IMR-90 (cell line): ENCODE data around the gene FGF21. TPM values are rescaled to one million over a fixed set of nuclear protein-coding genes. Genes with fewer than 3 reads are reported as not detected.

Experiments used
- ATAC-seq: fragments of 200-7000 bp; cut with Tn5 transposase; 2 replicates; pipeline ENCODE4 v1.9.1; 2020; ENCODE audit warnings: low read depth, mild to moderate bottlenecking, moderate library complexity
- BruUV-seq: library from RNA; stranded (reverse); fragments of 400-500 nt; replicated peaks from 2 replicates; lab custom pipeline; 2021; lab: Mats Ljungman, UMichigan
- CTCF ChIA-PET: fragments of 300-600 bp; formaldehyde crosslinking; extraction: SDS; loops from one replicate; lab custom pipeline; 2021; ENCODE audit warnings: antibody characterized with exemption; lab: Yijun Ruan, JAX
- POLR2A ChIA-PET: fragments of 300-600 bp; sonication (Branson Sonifier 250); formaldehyde crosslinking; loops from one replicate; lab custom pipeline; 2022; ENCODE audit warnings: antibody characterized with exemption; ENCODE audit not compliant: unreplicated experiment; lab: Charles Lee
- DNase-seq: peaks from one replicate; pipeline ENCODE4 v3.0.0; 2013
- H2AFZ ChIP-seq: replicated peaks from 2 replicates; pipeline ENCODE3; 2013; ENCODE audit warnings: low read length, mild to moderate bottlenecking; ENCODE audit not compliant: poor library complexity
- H2AK5ac ChIP-seq: 2 replicates; pipeline ENCODE4 v1.6.1; 2013; ENCODE audit warnings: low read depth, low read length, inconsistent platforms
- H2AK9ac ChIP-seq: replicated peaks from 2 replicates; pipeline ENCODE3; 2013; ENCODE audit warnings: mild to moderate bottlenecking, low read depth, low read length, moderate library complexity; ENCODE audit not compliant: poor library complexity
- H2BK120ac ChIP-seq: 2 replicates; pipeline ENCODE4 v1.6.1; 2013; ENCODE audit warnings: low read depth, low read length, inconsistent platforms
- H2BK15ac ChIP-seq: 3 replicates; pipeline ENCODE4 v1.6.1; 2013; ENCODE audit warnings: low read depth, low read length, inconsistent platforms
- H2BK20ac ChIP-seq: 2 replicates; pipeline ENCODE4 v1.6.1; 2013; ENCODE audit warnings: low read depth, mild to moderate bottlenecking, inconsistent platforms, low read length, moderate library complexity
- H2BK5ac ChIP-seq: 2 replicates; pipeline ENCODE4 v1.6.1; 2013; ENCODE audit warnings: mild to moderate bottlenecking, low read depth, low read length, inconsistent platforms; ENCODE audit not compliant: poor library complexity, severe bottlenecking
- H3K14ac ChIP-seq: replicated peaks from 2 replicates; pipeline ENCODE4 v1.6.1; 2013; ENCODE audit warnings: low read depth, low read length, inconsistent platforms
- H3K18ac ChIP-seq: 2 replicates; pipeline ENCODE4 v1.6.1; 2013; ENCODE audit warnings: low read depth, low read length, control low read depth
- H3K23ac ChIP-seq: 2 replicates; pipeline ENCODE4 v1.6.1; 2013; ENCODE audit warnings: low read depth, low read length, inconsistent platforms
- H3K27ac ChIP-seq: 2 replicates; pipeline ENCODE4 v1.5.1; 2013; ENCODE audit warnings: mild to moderate bottlenecking, control low read depth, low read length; ENCODE audit not compliant: insufficient read depth
- H3K27me3 ChIP-seq: 2 replicates; pipeline ENCODE4 v1.6.1; 2013; ENCODE audit warnings: low read length; ENCODE audit not compliant: control insufficient read depth, insufficient read depth
- H3K36me3 ChIP-seq: 2 replicates; pipeline ENCODE4 v1.6.1; 2013; ENCODE audit warnings: low read length, mixed read lengths; ENCODE audit not compliant: control insufficient read depth, insufficient read depth
- H3K4ac ChIP-seq: 2 replicates; pipeline ENCODE4 v1.6.1; 2013; ENCODE audit warnings: low read depth, low read length, inconsistent platforms
- H3K4me1 ChIP-seq: 2 replicates; pipeline ENCODE4 v1.6.1; 2013; ENCODE audit warnings: low read length, mixed read lengths; ENCODE audit not compliant: control insufficient read depth, insufficient read depth
- H3K4me2 ChIP-seq: 2 replicates; pipeline ENCODE4 v1.6.1; 2013; ENCODE audit warnings: low read depth, mild to moderate bottlenecking, control low read depth, low read length, moderate library complexity
- H3K4me3 ChIP-seq: 2 replicates; pipeline ENCODE4 v1.5.1; 2013; ENCODE audit warnings: low read depth, mild to moderate bottlenecking, control low read depth, low read length, moderate library complexity; ENCODE audit not compliant: insufficient read depth
- H3K56ac ChIP-seq: 2 replicates; pipeline ENCODE4 v1.6.1; 2013; ENCODE audit warnings: low read length, inconsistent platforms; ENCODE audit not compliant: insufficient read depth; ENCODE audit errors: extremely low read depth
- H3K79me1 ChIP-seq, 2 experiments: 2 replicates each; pipeline ENCODE4 v1.6.1; 2013; ENCODE audit warnings: low read length in 2 of 2, inconsistent platforms in 1 of 2, low read depth in 1 of 2
- H3K9ac ChIP-seq: 2 replicates; pipeline ENCODE4 v1.6.1; 2013; ENCODE audit warnings: low read depth, low read length, control low read depth
- H3K9me1 ChIP-seq: 2 replicates; pipeline ENCODE4 v1.6.1; 2013; ENCODE audit warnings: low read length, inconsistent platforms; ENCODE audit not compliant: insufficient read depth
- H3K9me3 ChIP-seq: 2 replicates; pipeline ENCODE4 v1.6.1; 2013; ENCODE audit warnings: low read length; ENCODE audit not compliant: control insufficient read depth, insufficient read depth
- H4K20me1 ChIP-seq: 2 replicates; pipeline ENCODE4 v1.6.1; 2013; ENCODE audit warnings: low read length, inconsistent platforms; ENCODE audit not compliant: insufficient read depth
- H4K5ac ChIP-seq: 2 replicates; pipeline ENCODE4 v1.6.1; 2013; ENCODE audit warnings: mild to moderate bottlenecking, low read depth, low read length, control low read depth
- H4K8ac ChIP-seq, 2 experiments: 2 replicates each; pipeline ENCODE4 v1.6.1; 2013; ENCODE audit warnings: low read depth in 2 of 2, low read length in 2 of 2, control low read depth in 1 of 2, inconsistent platforms in 1 of 2
- H4K91ac ChIP-seq: 2 replicates; pipeline ENCODE4 v1.6.1; 2013; ENCODE audit warnings: low read depth, low read length, inconsistent platforms; ENCODE audit not compliant: insufficient read depth
- BHLHE40 ChIP-seq: fragments of 150-350 bp; IDR thresholded peaks from 2 replicates; pipeline ENCODE4 v1.6.1; 2016; ENCODE audit warnings: mild to moderate bottlenecking, low read depth, low read length
- CEBPB ChIP-seq: IDR thresholded peaks from 2 replicates; pipeline ENCODE4 v1.6.1; 2012; ENCODE audit warnings: low read depth, low read length, improper control_type of control experiment
- CHD1 ChIP-seq: IDR thresholded peaks from 2 replicates; pipeline ENCODE4 v1.6.1; 2012; ENCODE audit warnings: low read depth, low read length, improper control_type of control experiment
- CTCF ChIP-seq: conservative IDR thresholded peaks from 2 replicates; pipeline ENCODE4 v1.5.1; 2012; ENCODE audit warnings: mild to moderate bottlenecking, low read depth, low read length, improper control_type of control experiment
- ELK1 ChIP-seq: fragments of 150-350 bp; IDR thresholded peaks from 2 replicates; pipeline ENCODE4 v1.6.1; 2016; ENCODE audit warnings: low read depth, mild to moderate bottlenecking, low read length, moderate library complexity, borderline replicate concordance
- FOS ChIP-seq: fragments of 150-350 bp; IDR thresholded peaks from 2 replicates; pipeline ENCODE4 v1.6.1; 2016; ENCODE audit warnings: low read depth, low read length
- MAFK ChIP-seq: IDR thresholded peaks from 2 replicates; pipeline ENCODE4 v1.6.1; 2012; ENCODE audit warnings: low read depth, low read length, improper control_type of control experiment
- MAZ ChIP-seq: IDR thresholded peaks from 2 replicates; pipeline ENCODE4 v1.6.1; 2012; ENCODE audit warnings: low read depth, mild to moderate bottlenecking, low read length, improper control_type of control experiment, moderate library complexity, borderline replicate concordance
- MXI1 ChIP-seq: IDR thresholded peaks from 2 replicates; pipeline ENCODE4 v1.6.1; 2012; ENCODE audit warnings: low read depth, mild to moderate bottlenecking, low read length, moderate library complexity, borderline replicate concordance
- NFE2L2 ChIP-seq: fragments of 150-350 bp; IDR thresholded peaks from 2 replicates; pipeline ENCODE4 v1.6.1; 2016; ENCODE audit warnings: low read depth, mild to moderate bottlenecking, low read length
- POLR2A ChIP-seq: IDR thresholded peaks from 2 replicates; pipeline ENCODE4 v1.6.1; 2012; ENCODE audit warnings: mild to moderate bottlenecking, low read depth, low read length
- RAD21 ChIP-seq: IDR thresholded peaks from 2 replicates; pipeline ENCODE4 v1.6.1; 2012; ENCODE audit warnings: low read length, improper control_type of control experiment
- RCOR1 ChIP-seq: IDR thresholded peaks from 2 replicates; pipeline ENCODE4 v1.6.1; 2012; ENCODE audit warnings: mild to moderate bottlenecking, low read length, improper control_type of control experiment; ENCODE audit not compliant: insufficient replicate concordance
- RFX5 ChIP-seq: IDR thresholded peaks from 2 replicates; pipeline ENCODE4 v1.8.0; 2012; ENCODE audit warnings: low read depth, mild to moderate bottlenecking, low read length, moderate library complexity
- SMC3 ChIP-seq: fragments of 150-350 bp; IDR thresholded peaks from 2 replicates; pipeline ENCODE4 v1.6.1; 2016; ENCODE audit warnings: low read depth, mild to moderate bottlenecking, antibody characterized with exemption, low read length, moderate library complexity
- USF2 ChIP-seq: fragments of 150-350 bp; IDR thresholded peaks from 2 replicates; pipeline ENCODE4 v1.6.1; 2017; ENCODE audit warnings: mild to moderate bottlenecking, antibody characterized with exemption, low read length, low read depth
- WGBS, 2 experiments: methylation state at CpG; one replicate each; pipeline versions ENCODE4 v1.1.5 to v1.1.7; 2013; ENCODE audit warnings: missing lambda C conversion rate in 2 of 2; ENCODE audit not compliant: insufficient read length in 1 of 2; ENCODE audit errors: extremely low coverage in 2 of 2; 5-methylcytosine and 5-hydroxymethylcytosine counted together
- dilution Hi-C: fragments of 300-500 bp; cut with HindIII; formaldehyde crosslinking; loops from one replicate; pipeline ENCODE4 v1.14.3; 2018; ENCODE audit warnings: low sequenced_read_pairs; ENCODE audit not compliant: unreplicated experiment
- in situ Hi-C: fragments of 300-500 bp; cut with MboI; formaldehyde crosslinking; loops from 3 replicates; pipeline ENCODE4 v1.14.3; 2019; ENCODE audit warnings: low sequenced_read_pairs, inconsistent platforms, mixed read lengths
- intact Hi-C: fragments of 100-400 bp; cut with micrococcal nuclease; formaldehyde crosslinking; loops from 2 replicates; pipeline ENCODE4 v1.10.0; 2022
- polyA plus RNA-seq, 3 experiments: library from polyadenylated mRNA; depleted of rRNA; stranded (reverse); fragments of >200 nt; gene quantifications; 2 replicates each; pipeline ENCODE4 v1.2.3, GENCODE V29; 2012; ENCODE audit warnings: low replicate concordance in 1 of 3
- total RNA-seq: library from RNA; depleted of rRNA; stranded (reverse); fragments of >200 nt; gene quantifications from 2 replicates; pipeline ENCODE4 v1.2.3, GENCODE V29; 2012

Gene FGF21
- total and polyA plus RNA-seq, 2 of the 4 experiments (the other 2 are of a cell fraction), result not detected

- ChIA-PET CTCF (interaction anchor here (0.6 kb wide), 1 partner anchor 14 kb away, joined by 3 read pairs; no protein-coding TSS in a partner anchor), POLR2A (no interaction called here)
- Histone ChIP-seq H3K36me3 (no peaks in the 10 kb centered on the region; the same call in 1 of the 2 replicates), H3K4me3 (no peak overlapping the region), H3K9ac (no peak overlapping the region), H2BK15ac (no peak overlapping the region), H3K4ac (no peak overlapping the region), H3K18ac (no peak overlapping the region), H3K79me1 (no peaks in the 10 kb centered on the region; a peak in 1 of 4 replicates), H2AK9ac (no peak overlapping the region), H2BK120ac (no peak overlapping the region), H3K27ac (no peak overlapping the region), H3K9me1 (no peaks in the 10 kb centered on the region; the same call in 1 of the 2 replicates), H4K20me1 (no peaks in the 10 kb centered on the region), H2BK20ac (no peak overlapping the region), H3K4me1 (peaks cover 6% of the 10 kb centered on the region), H3K9me3 (no peaks in the 10 kb centered on the region), H3K56ac (no peak overlapping the region), H3K4me2 (no peak overlapping the region), H2AFZ (no peak overlapping the region), H3K23ac (no peak overlapping the region), H4K8ac (no peak overlapping the region), H3K14ac (no peak overlapping the region), H3K27me3 (no peaks in the 10 kb centered on the region), H2BK5ac (no peak overlapping the region), H4K91ac (no peak overlapping the region), H4K5ac (no peak overlapping the region), H2AK5ac (no peak overlapping the region)
- TF ChIP-seq CTCF (no peak), FOS (no peak), USF2 (no peak), NFE2L2 (no peak), SMC3 (no peak), ELK1 (no peak), MXI1 (no peak), RAD21 (no peak), CEBPB (no peak), POLR2A (no peak), RCOR1 (no peak), MAZ (no peak), RFX5 (no peak), MAFK (no peak), CHD1 (no peak), BHLHE40 (no peak)
- BruUV-seq, result no TSS peak
- no peak for ATAC-seq
- no peak for DNase-seq
- dilution Hi-C loops, result loop anchor here (10.0 kb wide), 1 partner anchor 52 kb away; no protein-coding TSS in a partner anchor
- in situ Hi-C loops, result no loop called here
- intact Hi-C loops, result no loop called here
- WGBS, 2 experiments, result no CpG with 5 or more reads among the region's 2 CpGs
Observed at GRCh38 chr19:48802623-48803022, 47.3 kb downstream of the FGF21 start.
